NCI-H1048 (cell line): ENCODE measurements around the gene SYNPO2L.
"Not testable (repeated sequence)": the region's sequence is repeated elsewhere in the genome, so short reads cannot be mapped to it uniquely, and the experiment has no call there.

ENCODE experiments used
- DNase-seq: peaks from one replicate; lab custom pipeline; 2025; lab: John Stamatoyannopoulos, UW

SYNPO2L gene, protein sequence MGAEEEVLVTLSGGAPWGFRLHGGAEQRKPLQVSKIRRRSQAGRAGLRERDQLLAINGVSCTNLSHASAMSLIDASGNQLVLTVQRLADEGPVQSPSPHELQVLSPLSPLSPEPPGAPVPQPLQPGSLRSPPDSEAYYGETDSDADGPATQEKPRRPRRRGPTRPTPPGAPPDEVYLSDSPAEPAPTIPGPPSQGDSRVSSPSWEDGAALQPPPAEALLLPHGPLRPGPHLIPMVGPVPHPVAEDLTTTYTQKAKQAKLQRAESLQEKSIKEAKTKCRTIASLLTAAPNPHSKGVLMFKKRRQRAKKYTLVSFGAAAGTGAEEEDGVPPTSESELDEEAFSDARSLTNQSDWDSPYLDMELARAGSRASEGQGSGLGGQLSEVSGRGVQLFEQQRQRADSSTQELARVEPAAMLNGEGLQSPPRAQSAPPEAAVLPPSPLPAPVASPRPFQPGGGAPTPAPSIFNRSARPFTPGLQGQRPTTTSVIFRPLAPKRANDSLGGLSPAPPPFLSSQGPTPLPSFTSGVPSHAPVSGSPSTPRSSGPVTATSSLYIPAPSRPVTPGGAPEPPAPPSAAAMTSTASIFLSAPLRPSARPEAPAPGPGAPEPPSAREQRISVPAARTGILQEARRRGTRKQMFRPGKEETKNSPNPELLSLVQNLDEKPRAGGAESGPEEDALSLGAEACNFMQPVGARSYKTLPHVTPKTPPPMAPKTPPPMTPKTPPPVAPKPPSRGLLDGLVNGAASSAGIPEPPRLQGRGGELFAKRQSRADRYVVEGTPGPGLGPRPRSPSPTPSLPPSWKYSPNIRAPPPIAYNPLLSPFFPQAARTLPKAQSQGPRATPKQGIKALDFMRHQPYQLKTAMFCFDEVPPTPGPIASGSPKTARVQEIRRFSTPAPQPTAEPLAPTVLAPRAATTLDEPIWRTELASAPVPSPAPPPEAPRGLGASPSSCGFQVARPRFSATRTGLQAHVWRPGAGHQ

DNA sequence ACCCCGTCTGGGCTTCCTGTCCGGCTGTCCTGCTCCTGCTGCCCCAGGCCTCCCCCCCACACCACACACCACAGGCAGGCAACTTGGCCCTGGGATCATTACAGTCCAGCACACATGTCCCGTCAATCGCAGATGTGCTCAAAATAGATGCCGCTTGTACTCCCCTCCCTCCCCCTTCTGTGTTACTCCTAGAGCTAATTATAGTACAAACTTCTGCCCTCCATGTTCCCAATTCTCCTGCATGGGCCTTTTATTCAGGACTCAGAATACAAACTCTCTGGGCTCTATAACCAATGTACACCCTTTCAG lies at the start of gene SYNPO2L:
Gene SYNPO2L (minus strand): TSS at position 40 of the 309 bp plus-strand sequence. CDS start 107 bp downstream, outside the sequence.
- DNase-seq, result no peak

DNA sequence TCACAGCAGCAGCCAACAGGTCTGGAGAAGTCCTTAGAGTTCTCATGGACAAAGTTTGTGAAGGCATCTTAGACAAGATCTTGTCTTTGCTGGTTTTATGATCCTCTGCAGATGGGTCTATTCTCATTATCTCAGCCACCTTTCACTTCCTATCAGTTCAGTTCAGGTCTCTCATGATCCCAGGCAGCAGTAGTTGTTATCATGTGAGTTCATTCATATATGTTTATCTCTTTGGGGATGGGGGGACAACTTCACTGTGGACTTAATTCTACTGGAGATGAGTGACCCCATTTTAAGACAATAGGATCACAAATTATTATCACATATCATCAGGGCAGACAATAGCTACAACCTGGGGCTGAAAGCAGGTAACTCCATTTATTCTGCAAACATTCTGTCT lies 48.1 kb upstream of the SYNPO2L start:
- DNase-seq, result not testable (repeated sequence)

DNA sequence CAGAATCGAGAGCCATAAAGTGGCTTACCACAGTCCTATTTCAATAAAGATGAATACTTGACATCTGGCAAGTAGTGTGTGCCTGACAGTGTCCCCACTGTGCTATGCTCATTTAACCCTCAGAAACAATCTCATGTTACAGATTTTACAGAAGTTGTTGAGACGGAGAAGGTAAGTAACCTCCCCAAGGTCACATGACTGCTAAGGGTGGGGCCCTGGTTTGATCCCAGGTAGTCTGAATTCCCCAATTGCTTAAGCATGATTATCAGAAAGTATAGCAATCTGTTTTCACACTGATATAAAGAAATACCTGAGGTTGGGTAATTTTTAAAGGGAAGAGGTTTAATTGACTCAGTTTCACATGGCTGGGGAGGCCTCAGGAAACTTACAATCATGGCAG lies 43.0 kb upstream of the SYNPO2L start:
- DNase-seq, result not testable (repeated sequence)

DNA sequence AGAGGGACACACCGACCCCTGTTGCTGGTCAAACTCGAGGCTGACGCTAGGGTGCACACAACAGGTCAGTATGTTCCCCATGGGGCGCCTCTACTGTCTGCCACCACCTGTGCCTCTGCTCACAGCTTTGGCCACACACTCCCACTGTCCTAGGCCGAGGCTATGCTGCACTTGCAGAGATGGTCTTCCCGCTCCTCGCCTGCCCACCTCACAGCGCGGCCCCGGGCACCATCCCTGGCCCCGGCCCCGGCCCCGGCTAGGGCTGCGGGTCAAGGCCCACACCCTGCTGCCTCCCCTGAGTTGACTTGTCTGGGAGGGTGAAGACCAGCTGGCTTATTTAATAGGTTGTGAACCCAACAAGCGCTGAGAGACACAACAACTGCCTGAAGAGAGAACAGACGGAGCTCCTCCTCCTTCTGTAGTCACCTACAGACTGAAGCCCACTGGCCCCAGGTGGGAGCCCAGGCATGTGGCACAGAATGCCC lies 41.9 kb upstream of the SYNPO2L start, which contains the start of gene AGAP5:
Gene AGAP5 (minus strand): TSS at position 435 of the 485 bp plus-strand sequence. CDS start 354 bp downstream, at position 81.
- not testable (repeated sequence) for DNase-seq

DNA sequence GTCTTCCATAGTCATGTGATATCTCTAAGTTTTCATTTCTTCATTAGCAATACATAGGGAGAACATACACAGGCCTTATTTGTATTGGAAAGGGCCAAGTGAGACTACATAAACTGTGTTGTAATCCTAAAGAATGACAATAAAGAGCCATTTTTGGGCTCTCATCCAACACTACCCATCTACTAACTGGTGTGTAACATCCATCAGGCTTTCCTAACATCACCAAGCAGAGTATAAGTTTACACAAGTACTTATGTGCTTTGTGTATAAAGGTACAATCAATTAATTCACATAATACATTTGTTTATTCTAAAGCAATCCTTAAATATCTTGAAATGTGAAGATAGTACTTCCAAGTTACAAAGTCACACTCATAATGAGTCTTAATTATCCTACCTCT lies 39.5 kb upstream of the SYNPO2L start:
- DNase-seq, result not testable (repeated sequence)

DNA sequence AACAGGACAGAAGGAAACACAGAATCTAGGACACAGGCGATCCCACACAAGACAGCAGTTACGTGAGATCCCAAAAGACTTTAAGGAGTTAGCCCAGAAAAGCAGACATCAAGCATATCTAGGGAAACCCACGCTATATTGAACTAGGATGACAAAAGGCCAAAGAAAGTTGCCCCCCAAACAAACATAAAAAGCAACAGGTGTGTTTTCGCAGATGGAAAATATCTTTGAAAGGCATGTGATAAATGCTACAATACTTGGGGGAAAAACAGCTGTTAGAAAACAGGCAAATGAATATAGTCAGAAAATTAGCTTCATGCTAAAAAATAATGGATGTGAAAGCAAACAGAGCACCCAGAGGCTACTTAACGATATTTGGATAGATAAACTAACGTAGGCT lies 34.9 kb upstream of the SYNPO2L start:
- DNase-seq, result not testable (repeated sequence)

DNA sequence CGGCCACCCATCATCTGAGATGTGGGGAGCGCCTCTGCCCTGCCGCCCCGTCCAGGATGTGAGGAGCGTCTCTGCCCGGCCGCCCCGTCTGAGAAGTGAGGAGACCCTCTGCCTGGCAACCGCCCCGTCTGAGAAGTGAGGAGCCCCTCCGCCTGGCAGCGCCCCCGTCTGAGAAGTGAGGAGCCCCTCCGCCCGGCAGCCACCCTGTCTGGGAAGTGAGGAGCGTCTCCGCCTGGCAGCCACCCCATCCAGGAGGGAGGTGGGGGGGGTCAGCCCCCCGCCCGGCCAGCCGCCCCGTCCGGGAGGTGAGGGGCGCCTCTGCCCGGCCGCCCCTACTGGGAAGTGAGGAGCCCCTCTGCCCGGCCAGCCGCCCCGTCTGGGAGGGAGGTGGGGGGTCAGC lies 33.8 kb upstream of the SYNPO2L start:
- DNase-seq, result not testable (repeated sequence)

DNA sequence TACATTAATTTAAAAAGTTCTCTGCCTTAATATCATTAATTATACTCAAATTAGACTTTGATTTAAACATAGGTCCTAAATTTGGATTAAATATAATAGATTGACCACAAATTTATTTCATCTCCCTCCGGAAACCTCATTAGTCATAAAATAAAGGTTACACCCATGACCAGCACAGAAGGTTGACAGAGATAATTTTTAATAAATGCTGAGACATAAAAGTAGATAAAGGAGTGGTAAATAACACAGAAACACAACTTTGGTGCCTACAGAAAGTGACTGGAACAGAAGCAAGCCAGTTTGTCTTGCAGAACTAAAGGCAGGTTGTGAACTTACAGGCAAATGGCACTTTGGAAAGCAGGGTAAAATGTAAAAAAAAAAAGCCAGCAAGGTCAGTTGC lies 31.8 kb upstream of the SYNPO2L start:
- DNase-seq, result not testable (repeated sequence)

DNA sequence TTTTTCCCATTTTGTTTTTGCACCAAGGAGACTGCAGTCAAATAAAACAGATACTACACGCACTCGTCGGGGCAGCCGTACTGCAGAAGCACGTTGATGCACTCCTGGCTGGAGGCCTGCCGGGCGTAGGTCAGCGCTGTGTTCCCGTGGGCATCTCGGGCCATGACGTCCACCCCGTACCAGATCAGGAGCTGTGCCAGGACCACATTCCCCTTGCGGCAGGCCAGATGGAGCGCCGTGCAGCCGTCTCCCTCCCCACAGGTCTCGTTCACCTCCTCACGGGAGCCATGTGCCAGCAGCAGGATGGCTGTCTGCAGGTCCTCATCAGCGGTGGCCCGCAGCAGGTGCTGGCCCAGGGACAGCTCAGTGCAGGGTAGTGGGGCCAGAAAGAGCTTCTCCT lies 18.7 kb upstream of the SYNPO2L start:
- not testable (repeated sequence) for DNase-seq

DNA sequence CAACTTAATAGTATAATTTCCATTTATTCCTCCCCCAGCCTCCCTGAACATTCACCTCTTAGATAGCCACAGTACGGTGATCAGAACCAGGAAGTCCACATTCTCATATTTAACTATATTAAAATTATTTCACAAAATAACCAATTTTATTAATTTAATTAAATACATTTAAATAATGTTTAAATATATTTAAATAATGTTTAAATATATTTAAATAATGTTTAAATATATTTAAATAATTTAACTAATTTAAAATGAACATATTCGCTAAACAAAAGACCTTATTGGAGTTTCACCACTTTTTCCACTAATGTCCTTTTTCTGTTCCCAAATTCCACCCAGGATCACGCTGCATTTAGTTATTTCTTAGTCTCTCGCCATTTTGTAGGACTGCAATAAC lies 12.5 kb upstream of the SYNPO2L start:
- DNase-seq, result not testable (repeated sequence)

DNA sequence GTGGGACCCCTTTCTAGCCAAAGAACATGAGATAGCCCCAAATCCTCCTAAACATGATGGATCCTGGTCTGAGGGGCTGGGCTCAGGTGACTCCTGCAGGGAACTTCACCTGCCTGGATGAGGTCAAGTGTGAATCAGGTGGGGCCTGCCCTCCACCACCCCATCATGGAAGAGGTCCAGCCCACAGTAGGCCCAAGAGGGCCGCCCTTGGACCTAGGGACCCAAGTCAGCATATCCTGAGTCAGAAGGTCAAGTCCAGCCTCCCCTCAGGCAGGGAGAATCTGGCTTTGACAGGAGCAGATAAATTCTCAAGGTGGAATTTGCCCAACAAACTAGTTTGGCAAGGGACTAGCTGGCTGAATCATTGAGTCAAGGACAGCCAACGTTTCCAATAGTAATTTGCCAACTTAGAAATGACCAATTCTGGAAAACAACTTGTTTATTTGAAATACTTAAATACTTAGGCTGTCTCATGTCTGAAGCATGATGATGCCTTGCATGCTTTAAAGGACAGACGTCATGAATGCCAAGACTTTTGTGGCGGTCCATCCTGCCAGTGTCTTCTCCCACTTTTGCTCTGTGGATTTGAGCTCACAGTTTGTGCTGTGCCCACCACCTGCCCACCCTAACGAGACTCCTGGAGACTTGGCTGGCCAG lies 10.5 kb upstream of the SYNPO2L start:
- DNase-seq, result not testable (repeated sequence)

DNA sequence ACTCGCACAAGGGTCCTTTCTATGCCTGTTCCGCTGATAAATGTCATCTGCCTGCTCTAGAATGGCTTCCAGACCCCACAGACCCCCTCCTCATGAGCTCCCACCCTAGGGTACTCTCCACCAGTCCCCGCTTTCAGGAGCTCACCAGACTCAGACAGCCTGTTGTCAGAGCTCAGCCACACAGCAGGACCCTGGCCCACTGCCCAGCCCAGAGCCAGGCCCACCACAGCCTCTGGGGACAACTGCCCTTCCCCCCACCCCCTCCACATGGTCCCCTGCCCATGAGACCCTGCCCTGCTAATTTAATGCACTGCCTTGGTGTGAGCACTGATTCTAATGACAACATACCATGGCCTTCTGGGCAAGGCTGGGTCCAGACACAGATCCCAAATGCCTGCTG lies 9.8 kb upstream of the SYNPO2L start:
- DNase-seq, result not testable (repeated sequence)

DNA sequence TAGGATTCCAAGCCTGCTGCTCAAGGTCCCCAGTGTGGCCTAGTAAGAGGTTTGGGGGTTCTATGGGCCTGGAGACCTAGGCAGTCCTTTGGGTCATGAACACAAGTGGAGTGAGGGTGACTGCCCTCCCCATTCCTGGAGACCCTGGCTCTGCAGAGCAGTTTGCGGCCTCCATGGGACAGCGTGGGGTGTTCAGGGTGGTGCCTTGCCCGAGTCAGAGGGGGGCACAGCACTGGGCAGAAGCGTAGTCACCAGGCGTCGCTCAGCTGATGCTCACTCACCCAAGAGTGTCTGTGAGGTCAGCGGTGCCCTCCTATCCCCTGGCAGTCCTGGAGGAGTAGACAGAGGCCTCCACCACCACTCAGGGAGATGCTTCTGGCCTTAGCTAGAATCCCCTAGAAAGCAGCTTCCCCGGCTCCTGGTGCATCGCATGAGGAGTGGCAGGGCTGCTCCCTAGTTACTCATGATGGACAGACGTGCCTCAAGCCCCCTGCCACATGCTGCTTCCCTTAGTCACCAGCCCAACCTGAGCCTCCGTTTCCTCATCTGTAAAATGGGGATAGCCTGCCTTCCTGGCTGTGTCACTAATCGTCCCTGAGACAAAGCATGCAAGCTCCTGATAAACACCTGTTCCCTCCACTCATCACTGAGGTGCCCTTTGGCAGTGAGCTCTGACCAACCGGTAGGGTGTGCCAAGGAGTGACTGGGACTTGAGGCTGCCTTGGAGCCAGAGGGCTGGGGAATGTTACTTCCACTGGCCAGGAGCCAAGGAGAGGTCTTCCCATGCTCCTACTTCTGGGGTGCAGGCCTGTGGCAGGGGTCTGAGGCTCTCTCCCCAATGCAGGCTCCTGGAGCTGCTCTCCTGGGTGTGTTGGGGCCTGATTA lies 8.6 kb upstream of the SYNPO2L start:
- DNase-seq, result not testable (repeated sequence)

DNA sequence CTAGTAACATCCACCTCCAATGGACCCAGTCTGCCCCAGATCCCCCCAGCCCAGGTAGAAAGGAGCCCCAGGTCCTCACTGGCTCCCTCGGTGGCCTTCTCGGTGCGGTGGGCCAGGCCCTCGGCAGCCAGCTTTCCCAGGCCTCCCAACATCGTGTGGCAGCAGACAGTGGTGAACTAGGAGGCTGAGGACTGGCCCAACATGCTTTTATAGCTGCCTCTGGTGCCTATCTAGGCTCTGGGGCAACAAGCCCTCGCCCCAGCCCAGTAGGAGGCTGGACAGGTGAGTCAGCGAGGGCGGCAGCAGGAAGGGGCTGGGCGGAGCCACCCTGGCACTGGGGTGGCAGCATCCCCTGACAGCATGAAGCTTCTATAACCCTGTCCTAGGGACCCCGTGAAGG lies 7.8 kb upstream of the SYNPO2L start:
- not testable (repeated sequence) for DNase-seq

DNA sequence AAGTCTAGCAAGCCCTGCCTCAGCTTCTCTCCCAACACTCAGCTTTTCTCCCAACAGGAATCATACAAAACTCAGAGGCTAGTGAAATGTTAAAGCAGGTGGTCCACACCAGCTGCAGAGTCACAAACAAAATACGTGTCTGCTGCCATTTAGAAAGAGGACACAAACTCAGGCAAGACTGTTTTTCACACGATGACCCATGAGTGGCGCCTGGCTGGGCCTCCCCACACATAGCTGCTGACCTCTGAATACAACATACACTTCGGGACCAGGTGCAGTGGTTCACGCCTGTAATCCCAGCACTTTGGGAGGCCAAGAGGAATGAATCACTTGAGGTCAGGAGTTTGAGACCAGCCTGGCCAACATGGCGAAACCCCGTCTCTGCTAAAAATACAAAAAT lies 6.9 kb upstream of the SYNPO2L start:
- DNase-seq, result not testable (repeated sequence)

DNA sequence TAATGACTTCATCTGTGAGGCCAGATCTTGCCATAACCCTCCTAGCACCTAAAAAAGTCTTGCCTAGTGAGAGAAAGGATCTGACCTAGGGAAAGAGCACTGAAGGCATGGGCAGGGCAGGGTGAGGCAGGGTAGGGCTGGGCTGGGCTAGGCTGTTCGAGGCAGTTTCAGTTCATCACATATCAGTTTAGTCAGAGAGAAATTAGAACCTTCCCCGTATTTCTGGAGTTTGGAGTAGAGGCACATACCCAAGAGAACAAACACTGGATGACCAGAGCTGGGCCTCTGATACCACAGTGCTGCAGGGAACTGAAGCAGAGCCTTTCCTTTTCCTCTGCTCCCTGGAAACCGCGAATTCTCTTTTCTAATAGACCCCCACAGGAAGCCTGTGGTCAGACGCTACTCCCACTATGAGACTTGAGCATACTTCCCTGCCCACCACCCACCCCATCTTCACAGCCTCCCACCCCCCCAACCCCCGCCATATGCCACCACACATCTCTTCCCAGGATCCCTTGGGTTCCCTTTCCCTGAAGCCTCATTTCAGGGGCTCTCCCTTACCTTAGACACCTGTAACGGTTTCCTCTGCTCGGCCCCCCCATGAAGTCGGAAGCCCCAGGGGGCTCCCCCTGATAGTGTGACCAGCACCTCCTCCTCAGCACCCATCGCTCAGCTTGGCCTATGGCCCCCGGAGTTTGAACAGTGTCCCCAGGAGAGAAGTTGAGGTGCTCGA lies 406 bp downstream of the SYNPO2L start:
- no peak for DNase-seq

DNA sequence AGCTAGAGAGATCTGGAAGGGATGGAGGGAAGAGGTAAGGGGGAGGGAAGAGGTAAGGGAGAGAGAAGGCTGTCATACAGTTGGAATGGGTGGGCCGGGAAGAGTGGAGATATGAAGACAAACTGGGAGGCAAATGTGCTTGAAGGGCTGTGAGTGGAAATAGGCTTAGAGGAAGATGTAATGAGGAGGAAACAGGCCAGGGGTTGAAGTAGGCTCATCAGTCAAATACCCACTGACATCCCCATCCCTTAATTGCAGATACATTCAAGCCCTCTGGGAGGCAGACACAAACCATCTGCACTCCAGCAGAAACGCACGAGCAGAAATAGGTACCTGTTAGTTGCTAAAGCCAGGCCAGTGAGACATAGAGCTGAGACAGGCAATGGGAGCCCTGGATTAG lies 2.1 kb downstream of the SYNPO2L start:
- DNase-seq, result no peak

DNA sequence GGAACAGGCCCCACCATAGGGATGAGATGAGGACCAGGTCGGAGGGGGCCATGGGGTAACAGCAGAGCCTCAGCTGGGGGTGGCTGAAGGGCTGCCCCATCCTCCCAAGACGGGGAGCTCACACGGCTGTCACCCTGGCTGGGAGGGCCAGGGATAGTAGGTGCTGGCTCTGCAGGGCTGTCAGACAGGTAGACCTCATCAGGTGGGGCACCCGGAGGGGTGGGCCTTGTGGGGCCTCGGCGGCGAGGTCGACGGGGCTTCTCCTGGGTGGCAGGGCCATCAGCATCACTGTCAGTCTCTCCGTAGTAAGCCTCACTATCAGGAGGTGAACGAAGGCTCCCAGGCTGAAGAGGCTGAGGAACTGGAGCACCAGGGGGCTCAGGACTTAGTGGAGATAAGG lies 2.6 kb downstream of the SYNPO2L start:
- DNase-seq, result no peak

DNA sequence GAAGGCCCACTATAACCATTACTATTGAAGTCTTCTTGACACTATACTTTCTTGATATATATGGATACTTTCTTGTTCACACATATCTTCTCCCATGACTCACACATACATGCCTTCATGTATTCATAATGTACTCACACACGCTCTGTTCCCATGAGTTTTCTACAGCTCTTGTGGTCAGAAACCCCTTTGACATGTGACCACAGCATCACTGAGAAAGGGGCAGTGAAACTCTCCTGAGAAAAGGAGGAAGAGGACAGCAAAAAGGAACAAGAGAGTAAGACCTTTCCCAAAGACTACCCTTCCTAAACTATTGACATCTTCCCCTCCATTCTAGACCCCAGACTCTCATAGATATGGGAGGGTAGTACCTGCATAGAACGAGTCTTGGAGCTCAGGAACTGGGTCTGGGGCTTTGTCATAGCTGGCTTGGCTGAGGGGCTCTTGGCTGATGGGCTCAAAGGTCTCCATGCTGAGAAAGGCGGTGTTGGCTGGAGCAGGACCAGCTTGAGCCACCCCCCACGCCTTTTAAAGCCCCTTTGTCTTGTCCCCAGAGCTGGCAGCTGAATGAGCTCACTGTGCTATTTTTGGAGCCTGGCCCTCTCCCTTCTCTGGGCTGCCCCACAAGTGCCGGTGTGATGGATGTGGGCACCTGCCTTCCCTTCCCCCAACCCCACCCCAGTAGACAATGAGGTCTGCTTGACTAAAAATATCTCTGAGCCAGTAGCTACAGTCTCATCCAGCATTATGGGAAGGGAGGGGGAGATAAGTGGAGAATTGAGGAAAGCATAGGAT lies 5.1 kb downstream of the SYNPO2L start:
- DNase-seq, result no peak
